Measurements from ENCODE around the gene KRT3. TPM values are rescaled to one million over a fixed set of nuclear protein-coding genes. Genes with fewer than 3 reads are reported as not detected.

KRT3 gene
- total RNA-seq, 2 donors from 2014 or later, result not detected

GRCh38 chr12:52791271-52792184 is 4.4 kb downstream of the KRT3 start:
- intact Hi-C loops (cut with DNase I), result no loop called here
- H3K4me3 ChIP-seq, result no peak overlapping the region
- H3K9me3 ChIP-seq, result no peaks in the 10 kb centered on the region
- H3K27me3 ChIP-seq, result no peaks in the 10 kb centered on the region
- H3K36me3 ChIP-seq, result no peaks in the 10 kb centered on the region
- no peak overlapping the region for H3K27ac ChIP-seq
- DNase-seq, result no peak
- no peak for TF ChIP-seq CTCF (IDR thresholded peaks at IDR 0.05)
- no peaks in the 10 kb centered on the region for H3K4me1 ChIP-seq
- H3K9ac ChIP-seq (ENCODE audit: low read depth in 2 of 2, low read length in 2 of 2), result no peak overlapping the region

DNA sequence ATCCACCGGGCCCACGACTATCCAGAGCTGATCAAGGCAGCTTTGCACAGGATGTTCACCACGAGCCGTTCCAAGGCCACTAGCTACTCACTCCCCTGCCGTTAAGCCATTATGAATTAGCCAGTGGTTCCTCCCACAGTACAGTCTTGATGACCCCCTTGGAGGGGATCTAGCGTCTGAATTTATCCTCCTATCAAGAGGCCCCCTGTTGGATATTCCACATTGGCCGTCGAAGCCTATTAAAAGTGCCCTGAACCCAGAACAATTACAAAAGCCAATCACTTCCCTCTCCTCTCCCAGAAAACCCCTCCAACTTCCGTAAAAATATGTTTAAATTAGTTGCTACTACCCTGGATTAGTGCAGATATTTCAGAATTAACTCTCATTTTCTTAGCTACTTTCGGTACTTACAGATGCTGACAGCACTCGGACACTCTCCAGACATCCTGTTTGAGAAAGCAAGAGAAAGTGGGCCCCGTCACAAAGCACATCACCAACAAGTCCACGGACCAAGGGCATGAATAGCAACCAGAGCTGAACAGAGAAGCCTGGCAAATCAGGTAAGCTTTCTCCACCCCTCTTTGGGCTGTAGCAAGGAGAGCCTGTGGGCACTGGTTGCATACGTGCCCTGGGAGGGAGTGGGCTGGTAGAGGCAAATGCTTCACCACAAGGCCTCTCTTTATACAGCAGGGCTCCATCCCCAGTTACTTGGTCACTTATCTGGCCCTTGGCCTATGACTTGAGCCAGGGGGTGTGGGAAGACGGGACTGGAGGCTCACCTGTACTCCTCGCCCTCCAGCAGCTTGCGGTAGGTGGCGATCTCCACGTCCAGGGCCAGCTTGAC is 5.3 kb downstream of the KRT3 start:
- H3K27me3 ChIP-seq, result no peaks in the 10 kb centered on the region
- H3K4me3 ChIP-seq, result no peak overlapping the region
- no peak for TF ChIP-seq CTCF (IDR thresholded peaks at IDR 0.05)
- H3K9me3 ChIP-seq, result no peaks in the 10 kb centered on the region
- H3K27ac ChIP-seq, result no peak overlapping the region
- H3K9ac ChIP-seq (ENCODE audit: low read depth in 2 of 2, low read length in 2 of 2), result no peak overlapping the region
- DNase-seq, result no peak
- no peaks in the 10 kb centered on the region for H3K4me1 ChIP-seq
- intact Hi-C loops (cut with DNase I), result no loop called here
- H3K36me3 ChIP-seq, result no peaks in the 10 kb centered on the region

- Histone ChIP-seq H3K9ac (ENCODE audit: low read depth in 2 of 2, low read length in 2 of 2) (no peak overlapping the region), H3K4me1 (no peaks in the 10 kb centered on the region), H3K27me3 (no peaks in the 10 kb centered on the region), H3K9me3 (no peaks in the 10 kb centered on the region), H3K27ac (no peak overlapping the region), H3K36me3 (no peaks in the 10 kb centered on the region), H3K4me3 (no peak overlapping the region)
- no peak for TF ChIP-seq CTCF (IDR thresholded peaks at IDR 0.05)
- peak; percentile 49 for DNase-seq
- intact Hi-C loops (cut with DNase I), result no loop called here
These were observed 6.1 kb downstream of the KRT3 start for GRCh38 chr12:52789637-52790426.

- intact Hi-C loops (cut with DNase I), result no loop called here
- H3K4me1 ChIP-seq, result no peaks in the 10 kb centered on the region
- DNase-seq, result no peak
- H3K27me3 ChIP-seq, result no peaks in the 10 kb centered on the region
- H3K36me3 ChIP-seq, result no peaks in the 10 kb centered on the region
- H3K9me3 ChIP-seq, result no peaks in the 10 kb centered on the region
- no peak overlapping the region for H3K4me3 ChIP-seq
- no peak for TF ChIP-seq CTCF (IDR thresholded peaks at IDR 0.05)
- no peak overlapping the region for H3K9ac ChIP-seq (ENCODE audit: low read depth in 2 of 2, low read length in 2 of 2)
- H3K27ac ChIP-seq, result no peak overlapping the region
These were observed 6.9 kb downstream of the KRT3 start for GRCh38 chr12:52788876-52789636.

All from colonic mucosa (tissue), 4 donors.